WTC11 (cell line): Measurements from ENCODE around the gene POLA1. TPM values are rescaled to one million over a fixed set of nuclear protein-coding genes. Genes with fewer than 3 reads are reported as not detected.
"Not testable (repeated sequence)": the region's sequence is repeated elsewhere in the genome, so short reads cannot be mapped to it uniquely, and the experiment has no call there.

Source experiments
- ATAC-seq: fragments of 200-7000 bp; cut with Tn5 transposase; 2 replicates; pipeline ENCODE4 v1.10.0; 2021; ENCODE audit warnings: mild to moderate bottlenecking, moderate library complexity
- CTCF ChIA-PET: fragments of 300-600 bp; sonication (Branson Sonifier 250); formaldehyde crosslinking; loops from one replicate; lab custom pipeline; 2021; ENCODE audit warnings: antibody characterized with exemption; lab: Charles Lee
- POLR2A ChIA-PET: fragments of 350-600 bp; sonication (Branson Sonifier 250); formaldehyde crosslinking; loops from one replicate; lab custom pipeline; 2021; ENCODE audit warnings: antibody characterized with exemption; lab: Charles Lee
- DNase-seq: peaks from one replicate; pipeline ENCODE4 v3.0.0; 2021; ENCODE audit warnings: low spot score
- H3K27ac Mint-ChIP-seq: 2 replicates; pipeline ENCODE4 v1.8.0; 2021; ENCODE audit warnings: mixed read lengths
- H3K27me3 Mint-ChIP-seq: 2 replicates; pipeline ENCODE4 v1.8.0; 2021; ENCODE audit warnings: low read depth, mild to moderate bottlenecking, moderate library complexity, mixed read lengths
- H3K36me3 Mint-ChIP-seq: 2 replicates; pipeline ENCODE4 v1.8.0; 2021; ENCODE audit warnings: mixed read lengths
- H3K4me1 Mint-ChIP-seq: 2 replicates; pipeline ENCODE4 v1.8.0; 2022; ENCODE audit warnings: mixed read lengths
- H3K4me3 Mint-ChIP-seq: 2 replicates; pipeline ENCODE4 v1.8.0; 2021; ENCODE audit warnings: mild to moderate bottlenecking, moderate library complexity, mixed read lengths
- H3K9me3 Mint-ChIP-seq: 2 replicates; pipeline ENCODE4 v1.8.0; 2021; ENCODE audit warnings: mixed read lengths
- AR ChIP-seq: fragments of 250-450 bp; sonication (Bioruptor Pico); IDR thresholded peaks from 2 replicates; pipeline ENCODE4 v1.9.0; 2021; ENCODE audit warnings: mild to moderate bottlenecking
- ARID4B ChIP-seq: sonication (generic); formaldehyde crosslinking; IDR thresholded peaks from 2 replicates; pipeline ENCODE4 v1.8.0; 2023; ENCODE audit warnings: missing genetic modification reagents, mild to moderate bottlenecking, borderline replicate concordance
- ATF6 ChIP-seq: sonication (generic); formaldehyde crosslinking; IDR thresholded peaks from 2 replicates; pipeline ENCODE4 v1.8.1; 2023; ENCODE audit warnings: mild to moderate bottlenecking, missing genetic modification reagents
- FOXK1 ChIP-seq: sonication (generic); formaldehyde crosslinking; IDR thresholded peaks from 2 replicates; pipeline ENCODE4 v1.8.0; 2022; ENCODE audit warnings: mild to moderate bottlenecking, moderate library complexity, missing genetic modification reagents
- TEAD1 ChIP-seq: sonication (generic); formaldehyde crosslinking; IDR thresholded peaks from 2 replicates; pipeline ENCODE4 v1.8.0; 2022; ENCODE audit warnings: mild to moderate bottlenecking, missing genetic modification reagents
- USF1 ChIP-seq: sonication (generic); formaldehyde crosslinking; IDR thresholded peaks from 2 replicates; pipeline ENCODE4 v1.8.0; 2022; ENCODE audit warnings: mild to moderate bottlenecking, missing genetic modification reagents
- ZBTB21 ChIP-seq: sonication (generic); formaldehyde crosslinking; IDR thresholded peaks from 2 replicates; pipeline ENCODE4 v1.8.1; 2023; ENCODE audit warnings: mild to moderate bottlenecking, missing genetic modification reagents, borderline replicate concordance
- ZNF121 ChIP-seq: sonication (generic); formaldehyde crosslinking; IDR thresholded peaks from 2 replicates; pipeline ENCODE4 v1.8.0; 2023; ENCODE audit warnings: missing genetic modification reagents
- ZNF219 ChIP-seq: sonication (generic); formaldehyde crosslinking; IDR thresholded peaks from 2 replicates; pipeline ENCODE4 v1.8.0; 2023; ENCODE audit warnings: missing genetic modification reagents, mild to moderate bottlenecking, borderline replicate concordance
- ZNF396 ChIP-seq: fragments of 250-450 bp; sonication (Bioruptor Pico); IDR thresholded peaks from 2 replicates; pipeline ENCODE4 v1.8.0; 2021; ENCODE audit warnings: mild to moderate bottlenecking, moderate library complexity, borderline replicate concordance
- ZSCAN18 ChIP-seq: fragments of 250-450 bp; sonication (Bioruptor Pico); IDR thresholded peaks from 2 replicates; pipeline ENCODE4 v2.1.2; 2022; ENCODE audit warnings: mild to moderate bottlenecking, moderate library complexity
- total RNA-seq: library from RNA; stranded (reverse); gene quantifications from 3 replicates; pipeline ENCODE4 v1.2.3, GENCODE V29; 2021

POLA1 gene
- total RNA-seq, 1 experiment from 2014 or later, result 29.9 TPM

GRCh38 chrX:24862343-24862742 lies 168.6 kb downstream of the POLA1 start (continued):
- TF ChIP-seq ARID4B (CRISPR knock-in tag) (no peak), TEAD1 (CRISPR knock-in tag) (no peak), ATF6 (CRISPR knock-in tag) (no peak), USF1 (CRISPR knock-in tag) (no peak), ZNF396 (CRISPR knock-in tag) (no peak)
- TF ChIP-seq, all 79 proteins: peak for 0

- H3K4me3 Mint-ChIP-seq, result not testable (repeated sequence)
Observed at GRCh38 chrX:24863779-24864178, 170.1 kb downstream of the POLA1 start.

GRCh38 chrX:24870143-24870542 lies 176.4 kb downstream of the POLA1 start:
- no peak for DNase-seq
- ATAC-seq, result no peak

More at GRCh38 chrX:24863779-24864178, 170.1 kb downstream of the POLA1 start:
- H3K9me3 Mint-ChIP-seq, H3K27me3 Mint-ChIP-seq, H3K4me1 Mint-ChIP-seq, ATAC-seq, DNase-seq, H3K36me3 Mint-ChIP-seq, POLR2A ChIA-PET: not testable (repeated sequence)
- peak overlapping the region; percentile 68; the same call in 1 of the 2 replicates for H3K27ac Mint-ChIP-seq
- CTCF ChIA-PET, result interaction anchor here (1.6 kb wide), 1 partner anchor 25 kb away, joined by 5 read pairs; no protein-coding TSS in a partner anchor

More at GRCh38 chrX:24870143-24870542, 176.4 kb downstream of the POLA1 start:
- ChIA-PET POLR2A (no interaction called here), CTCF (no interaction called here)
- Mint-ChIP-seq H3K36me3 (no peaks in the 10 kb centered on the region), H3K4me3 (no peak overlapping the region), H3K27me3 (no peaks in the 10 kb centered on the region), H3K9me3 (no peaks in the 10 kb centered on the region), H3K27ac (no peak overlapping the region), H3K4me1 (peaks cover 9% of the 10 kb centered on the region)
- no peak for TF ChIP-seq ZNF121 (CRISPR knock-in tag)
- no peak for TF ChIP-seq ZSCAN18 (CRISPR knock-in tag)
- no peak for TF ChIP-seq FOXK1
- no peak for TF ChIP-seq ZBTB21 (CRISPR knock-in tag)
- TF ChIP-seq AR (CRISPR knock-in tag), result no peak
- no peak for TF ChIP-seq ZNF219 (CRISPR knock-in tag)
- TF ChIP-seq ARID4B (CRISPR knock-in tag), result no peak
